K562 (cell line): ENCODE results near the gene BCL2L13. TPM values are rescaled to one million over a fixed set of nuclear protein-coding genes. Genes with fewer than 3 reads are reported as not detected.

ENCODE experiments used
- ATF1 ChIP-seq, 2 experiments: fragments of 450-650 bp in 1 of 2; IDR thresholded peaks; 2 replicates each; pipeline ENCODE4 v1.6.1; 2016; ENCODE audit warnings: missing compliant biosample characterization in 1 of 2, missing genetic modification characterization in 1 of 2
- CC2D1A ChIP-seq: fragments of 450-650 bp; IDR thresholded peaks from 2 replicates; pipeline ENCODE4 v1.6.1; 2017; ENCODE audit warnings: mild to moderate bottlenecking
- CCNT2 ChIP-seq: IDR thresholded peaks from 2 replicates; pipeline ENCODE4 v1.6.1; 2011; ENCODE audit warnings: borderline replicate concordance, low read depth, mild to moderate bottlenecking, moderate library complexity, mixed read lengths, low read length; ENCODE audit not compliant: insufficient read length; ENCODE audit errors: extremely low read depth
- CHD4 ChIP-seq: fragments of 200-600 bp; sonication (generic); IDR thresholded peaks from 3 replicates; pipeline ENCODE4 v1.6.1; 2012; ENCODE audit warnings: low read depth, mild to moderate bottlenecking, mixed read lengths, low read length, inconsistent platforms; ENCODE audit not compliant: insufficient read depth, insufficient replicate concordance, poor library complexity, severe bottlenecking
- CREM ChIP-seq: IDR thresholded peaks from 2 replicates; pipeline ENCODE4 v1.6.1; 2014; ENCODE audit warnings: antibody characterized with exemption, low read depth
- HMGN3 ChIP-seq: IDR thresholded peaks from 2 replicates; pipeline ENCODE4 v1.6.1; 2011; ENCODE audit warnings: borderline replicate concordance, low read depth, mild to moderate bottlenecking, mixed read lengths, low read length; ENCODE audit not compliant: insufficient read length; ENCODE audit errors: extremely low read depth
- ILF3 ChIP-seq: fragments of 450-650 bp; IDR thresholded peaks from 2 replicates; pipeline ENCODE4 v1.6.1; 2018; ENCODE audit warnings: antibody characterized with exemption, mild to moderate bottlenecking, moderate library complexity, borderline replicate concordance
- NELFE ChIP-seq: IDR thresholded peaks from 2 replicates; pipeline ENCODE4 v1.6.1; 2011; ENCODE audit warnings: mild to moderate bottlenecking; ENCODE audit not compliant: insufficient read depth, insufficient read length
- STAT5B ChIP-seq: fragments of 250-450 bp; sonication (Bioruptor Pico); IDR thresholded peaks from 2 replicates; pipeline ENCODE4 v1.8.0; 2021; ENCODE audit warnings: mild to moderate bottlenecking, inconsistent platforms
- TAF1 ChIP-seq: IDR thresholded peaks from 2 replicates; pipeline ENCODE4 v1.6.1; 2011; ENCODE audit warnings: mild to moderate bottlenecking, low read length, moderate library complexity; ENCODE audit not compliant: insufficient read depth, control insufficient read depth, severe bottlenecking; ENCODE audit errors: extremely low read depth
- ZBTB17 ChIP-seq: fragments of 450-650 bp; formaldehyde crosslinking; IDR thresholded peaks from 2 replicates; pipeline ENCODE4 v1.4.0; 2020; ENCODE audit warnings: mild to moderate bottlenecking
- ZNF316 ChIP-seq: fragments of 450-650 bp; IDR thresholded peaks from 2 replicates; pipeline ENCODE4 v1.6.1; 2016
- ZNF41 ChIP-seq: fragments of 250-450 bp; sonication (Bioruptor Pico); conservative IDR thresholded peaks from 2 replicates; pipeline ENCODE4 v1.4.0; 2020; ENCODE audit warnings: mild to moderate bottlenecking
- polyA plus RNA-seq, 8 experiments: library from polyadenylated mRNA; depleted of rRNA in 4 of 8; stranded (reverse) in 5 of 8; unstranded in 3 of 8; fragments of >200 nt; fragmentation: Nextera tagmentation in 2 of 8; fragmentation: Illumina TruSeq in 1 of 8; extraction: Ambion mirVana in 2 of 8; extraction: Trizol in 1 of 8; gene quantifications; 2 replicates each; pipeline versions ENCODE4 v1.2.1 to v1.2.3, GENCODE V29; 2011 to 2014; ENCODE audit warnings: inconsistent platforms in 1 of 8, missing spikeins in 1 of 8
- total RNA-seq, 7 experiments: library from RNA; depleted of rRNA in 6 of 7; stranded (reverse); fragments of >200 nt in 6 of 7; fragmentation: Illumina TruSeq in 2 of 7; extraction: Trizol in 2 of 7; gene quantifications; 2 replicates each; pipeline versions ENCODE4 v1.2.1 to v1.2.3, GENCODE V29; 2011 to 2021; ENCODE audit warnings: low replicate concordance in 1 of 7

The BCL2L13 gene
- total and polyA plus RNA-seq, 9 of the 15 experiments (the other 6 are each of a cell fraction or from before 2014, with no cell fraction given) = 41.5 to 63.4 (median 56.5) TPM

DNA sequence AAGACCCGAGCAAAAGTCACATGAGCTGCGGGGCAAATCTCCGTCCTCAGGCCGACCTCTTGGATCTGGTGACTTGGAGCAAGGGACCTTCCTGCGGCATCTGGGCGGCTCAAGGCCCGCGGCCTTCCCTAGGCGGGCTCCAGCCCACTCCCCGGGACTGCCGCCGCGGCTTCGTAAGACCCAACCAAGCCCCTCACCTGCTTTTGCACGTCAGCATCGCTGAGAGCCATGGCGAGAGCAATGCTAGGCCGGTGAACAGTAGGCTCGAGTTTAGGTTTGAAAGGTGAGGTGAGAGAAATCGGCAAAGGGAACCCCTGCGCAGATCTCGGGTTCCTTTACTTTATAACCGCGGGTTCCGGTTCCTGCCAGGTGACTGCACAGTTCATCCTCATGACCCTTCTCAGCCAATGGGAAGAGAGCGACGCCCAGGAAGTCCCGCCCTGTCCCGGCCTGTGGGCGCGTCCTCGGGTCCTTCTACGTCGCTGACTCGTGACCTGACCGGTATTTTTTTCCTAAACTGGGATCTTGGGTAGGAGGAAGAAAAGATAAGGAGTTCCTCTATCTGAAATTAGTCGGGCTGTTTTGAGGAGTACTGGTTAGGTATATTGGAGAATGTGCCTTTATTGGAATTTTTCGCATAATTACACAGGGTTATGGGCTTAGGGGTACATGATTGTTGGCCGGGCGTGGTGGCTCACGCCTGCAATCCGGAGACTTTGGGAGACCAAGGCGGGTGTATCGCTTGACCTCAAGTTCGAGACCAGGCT is 10.0 kb upstream of the BCL2L13 start, which contains the start of gene ATP6V1E1 (continued):
- TF ChIP-seq CREM (peak; percentile 91), CCNT2 (no peak), ATF1 (CRISPR knock-in tag; IDR thresholded peaks at IDR 0.05) (no peak), ATF1 (tag; IDR thresholded peaks at IDR 0.05) (peak; percentile 96), ILF3 (no peak), ZNF316 (no peak), NELFE (no peak), CC2D1A (no peak), ZNF41 (CRISPR knock-in tag) (no peak), TAF1 (peak; percentile 64), ZBTB17 (CRISPR knock-in tag) (no peak), STAT5B (CRISPR knock-in tag) (no peak), CHD4 (no peak), HMGN3 (peak; percentile 48)
